NCI-H2196 treated with DMSO at 0.1 percent for 48 hours (cell line): ENCODE results near the gene OR10A6.

ENCODE experiments used
- DNase-seq: peaks from one replicate; lab custom pipeline; 2025; ENCODE audit not compliant: unreplicated experiment; lab: John Stamatoyannopoulos, UW

Gene OR10A6

DNA sequence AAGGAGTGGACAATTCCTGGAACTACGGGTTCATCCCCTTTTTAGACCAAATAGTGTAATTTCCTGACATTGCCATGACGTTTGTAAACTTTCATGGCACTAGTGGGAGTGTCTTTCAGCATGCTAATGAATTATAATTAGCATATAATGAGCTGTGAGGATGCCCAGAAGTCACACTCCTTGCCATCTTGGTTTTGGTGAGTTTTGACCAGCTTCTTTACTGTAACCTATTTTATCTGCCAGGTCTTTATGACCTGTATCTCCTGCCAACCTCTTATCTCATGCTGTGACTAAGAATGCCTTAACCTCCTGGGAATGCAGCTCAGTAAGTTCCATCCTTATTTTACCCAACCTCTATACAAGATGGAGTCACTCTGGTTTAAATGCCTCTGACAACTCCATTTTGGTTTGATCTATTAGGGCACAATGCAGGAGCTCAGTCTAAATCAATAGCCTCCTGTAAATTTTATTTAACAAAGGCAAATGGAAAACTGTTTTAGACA, 20.7 kb downstream of the OR10A6 start:
- no peak for DNase-seq

- no peak for DNase-seq
Observed at GRCh38 chr11:7909585-7910285, 21.3 kb downstream of the OR10A6 start.

GRCh38 chr11:7907121-7907520, 23.9 kb downstream of the OR10A6 start:
- DNase-seq, result no peak

DNA sequence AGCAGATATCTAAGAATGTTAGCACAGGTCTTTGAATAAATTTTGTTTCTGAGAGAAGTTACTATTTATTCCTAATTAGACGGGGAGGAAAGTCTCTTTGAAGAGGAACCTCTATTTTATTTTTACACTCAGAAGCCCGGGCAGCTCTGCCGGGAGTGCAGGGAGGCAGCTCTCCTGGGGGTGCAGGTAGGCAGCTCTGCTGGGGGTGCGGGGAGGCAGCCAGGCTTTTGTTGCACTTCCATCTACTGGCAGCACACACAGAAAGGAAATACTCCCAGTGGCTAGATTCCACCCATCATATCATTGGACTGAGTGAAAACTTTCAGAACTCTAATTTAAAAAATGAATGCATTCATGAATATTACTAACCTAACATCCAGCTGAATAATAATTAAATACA, 24.6 kb downstream of the OR10A6 start:
- no peak for DNase-seq

DNA sequence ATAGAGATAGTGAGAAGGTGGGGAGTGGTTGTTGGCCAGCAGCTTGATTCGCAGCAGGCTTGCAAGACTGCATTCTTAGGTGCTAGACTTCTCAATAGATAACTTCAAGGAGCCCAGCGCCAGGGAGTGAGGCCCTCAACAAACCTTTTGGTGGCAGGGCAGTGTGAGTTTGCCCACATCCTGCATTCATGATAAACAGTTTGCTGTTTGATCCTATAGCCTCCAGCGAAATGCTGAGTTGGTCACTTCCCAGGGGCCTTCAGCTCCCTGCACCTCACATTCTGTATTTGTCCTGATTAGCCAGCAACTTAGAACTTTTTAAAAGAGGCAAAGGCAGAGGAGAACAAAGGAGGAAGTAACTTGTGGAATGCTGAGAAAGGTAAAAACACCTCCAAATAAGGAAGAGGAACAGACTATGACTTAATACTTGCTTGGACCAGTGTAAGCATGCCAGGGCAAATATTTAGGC, 25.1 kb downstream of the OR10A6 start:
- DNase-seq, result no peak

DNA sequence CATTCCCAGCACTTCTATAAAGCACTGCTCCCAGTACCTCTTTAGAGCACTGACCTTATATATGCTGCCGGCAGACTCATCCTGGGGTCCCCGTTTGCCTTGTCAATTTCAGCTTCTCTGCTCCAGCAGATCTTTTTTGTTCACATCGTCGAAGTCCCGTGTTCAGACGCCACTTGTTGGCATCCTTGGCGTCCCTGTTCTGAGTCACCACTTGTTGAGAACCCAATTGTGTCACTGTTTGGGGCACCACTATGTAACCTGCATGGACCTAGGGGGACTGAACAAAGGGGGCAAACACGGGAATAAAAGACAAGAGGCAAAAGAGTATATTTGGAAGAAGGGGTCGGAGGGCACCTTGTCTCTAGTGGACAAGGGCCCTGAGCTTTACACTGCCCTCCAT, 25.5 kb downstream of the OR10A6 start:
- DNase-seq, result no peak

GRCh38 chr11:7904917-7905316, 26.2 kb downstream of the OR10A6 start:
- no peak for DNase-seq

GRCh38 chr11:7903940-7904339, 27.1 kb downstream of the OR10A6 start:
- DNase-seq, result no peak

- DNase-seq, result no peak
Observed at GRCh38 chr11:7901319-7901854, 29.7 kb downstream of the OR10A6 start.

- DNase-seq, result no peak
Observed at GRCh38 chr11:7900686-7901085, 30.4 kb downstream of the OR10A6 start.

DNA sequence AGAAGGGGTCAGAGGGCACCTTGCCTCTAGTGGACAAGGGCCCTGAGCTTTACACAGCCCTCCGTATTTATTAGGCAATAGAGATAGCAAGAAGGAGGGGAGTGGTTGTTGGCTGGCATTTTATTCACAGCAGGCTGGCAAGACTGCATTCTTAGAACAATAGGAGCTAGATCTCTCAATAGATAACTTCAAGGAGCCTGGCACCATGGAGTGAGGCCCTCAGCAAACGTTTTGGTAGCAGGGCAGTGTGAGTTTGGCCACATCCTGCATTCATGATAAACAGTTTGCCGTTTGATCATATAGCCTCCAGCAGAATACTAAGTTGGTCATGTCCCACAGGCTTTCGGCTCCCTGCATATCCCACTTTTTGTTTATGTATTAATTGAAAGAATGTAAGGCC, 31.6 kb downstream of the OR10A6 start:
- DNase-seq, result no peak

- no peak for DNase-seq
Observed at GRCh38 chr11:7898666-7899283, 32.3 kb downstream of the OR10A6 start.

- DNase-seq, result no peak
Observed at GRCh38 chr11:7896009-7896785, 34.9 kb downstream of the OR10A6 start.

DNA sequence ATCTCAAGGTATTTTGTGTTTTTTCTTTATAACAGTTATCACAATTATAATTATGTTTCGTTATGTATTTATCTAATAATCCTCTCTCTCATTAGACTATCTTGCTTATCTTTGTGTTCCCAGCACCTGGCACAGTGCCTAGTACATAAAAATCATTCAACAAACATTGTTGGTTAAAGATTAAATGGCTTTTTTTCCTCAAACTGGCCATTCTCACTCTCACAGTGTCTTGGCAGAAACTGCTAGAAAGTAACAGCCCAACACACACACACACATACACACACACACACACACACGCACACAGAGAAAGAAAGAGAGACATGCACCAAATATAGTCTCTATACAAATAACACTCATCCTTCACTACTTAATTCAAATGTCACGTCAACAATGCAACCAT, 36.8 kb downstream of the OR10A6 start:
- no peak for DNase-seq

DNA sequence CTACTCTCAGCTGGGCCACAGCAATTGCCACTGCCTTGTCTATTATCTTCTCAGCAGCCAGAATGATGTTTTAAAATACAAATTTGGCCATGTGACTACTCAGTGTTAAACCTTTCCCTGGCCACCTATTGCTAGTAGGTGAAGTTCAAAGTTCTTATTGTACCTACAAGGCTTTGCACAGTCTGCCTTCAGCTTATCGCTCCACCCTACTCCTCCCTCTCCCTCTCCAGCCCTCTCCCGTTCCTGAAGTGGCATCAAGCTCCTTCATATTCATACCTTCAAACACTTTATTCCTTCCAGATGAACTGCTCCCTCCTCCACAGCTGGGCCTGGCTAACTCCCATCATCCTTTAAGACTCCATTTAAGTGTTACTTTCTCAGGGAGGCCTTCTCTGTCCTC, 37.3 kb downstream of the OR10A6 start:
- DNase-seq, result no peak

- peak; percentile 24 for DNase-seq
Observed at GRCh38 chr11:7892840-7893254, 38.2 kb downstream of the OR10A6 start.

GRCh38 chr11:7892059-7892699, 38.9 kb downstream of the OR10A6 start:
- DNase-seq, result no peak

DNA sequence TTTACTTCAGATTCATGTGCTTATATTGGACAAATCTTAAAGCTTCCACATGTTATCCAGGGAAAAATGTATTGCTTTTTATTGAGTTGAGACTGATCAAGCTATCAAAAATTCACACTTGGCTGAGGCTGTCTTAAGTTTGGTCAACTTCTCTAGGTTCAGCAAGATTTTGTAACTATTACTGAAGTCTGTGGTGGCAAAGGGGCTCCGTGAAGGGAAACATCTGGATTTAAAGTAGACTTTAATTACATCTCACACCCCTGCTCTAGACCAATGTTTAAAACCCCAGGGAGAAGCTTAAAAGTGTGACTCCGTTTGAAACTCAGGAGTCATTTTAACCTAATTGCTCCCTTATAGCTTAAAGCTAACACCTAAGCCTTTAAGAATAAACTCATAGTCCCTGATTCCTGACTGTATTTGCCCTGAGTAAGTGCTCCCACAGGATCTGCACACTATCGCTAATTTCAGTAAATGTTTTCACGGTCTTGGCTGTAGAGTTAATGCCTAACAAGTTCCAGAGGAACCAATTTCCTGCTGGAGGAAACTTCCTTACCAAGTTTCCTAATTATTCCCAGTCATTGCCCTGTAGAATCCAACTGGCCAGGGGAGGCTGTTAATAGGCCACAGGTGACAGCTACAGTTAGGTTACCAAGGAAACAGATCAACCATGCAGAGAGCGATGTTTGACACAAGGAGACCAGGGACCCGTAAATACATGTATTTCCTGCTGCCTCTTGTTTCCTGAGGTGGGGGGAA, 40.5 kb downstream of the OR10A6 start:
- DNase-seq, result no peak

DNA sequence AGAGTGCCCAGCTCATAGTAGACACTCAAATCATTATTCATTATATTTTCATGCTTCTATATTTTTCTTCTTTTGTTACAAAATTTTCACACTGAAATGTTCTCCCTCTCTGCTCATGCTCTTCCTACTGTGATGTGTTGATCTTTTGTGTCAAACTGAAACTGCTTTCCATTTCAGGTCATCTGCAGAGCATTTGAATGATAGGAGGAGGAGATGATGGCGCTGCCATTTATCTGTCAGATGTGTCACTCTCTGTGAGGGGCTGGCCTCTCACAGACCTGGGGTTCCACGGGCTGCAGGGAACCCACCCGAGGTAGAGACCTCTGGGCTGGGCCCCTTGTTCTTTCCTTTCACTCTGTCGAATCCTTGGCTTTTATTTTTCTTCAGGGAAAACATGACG, 41.1 kb downstream of the OR10A6 start:
- no peak for DNase-seq

- DNase-seq, result no peak
Observed at GRCh38 chr11:7882860-7883259, 48.2 kb downstream of the OR10A6 start.
